GM18507 (cell line): ENCODE measurements around the gene C2.
"Not testable (repeated sequence)": the region's sequence is repeated elsewhere in the genome, so short reads cannot be mapped to it uniquely, and the experiment has no call there.

Experiments
- DNase-seq: peaks from one replicate; pipeline ENCODE4 v3.0.0; 2011; ENCODE audit warnings: low read depth; ENCODE audit not compliant: insufficient read length; ENCODE audit errors: extremely low spot score
- FAIRE-seq: peaks from 2 replicates; lab custom pipeline; 2011; peaks lifted over from hg19 to GRCh38; lab: Jason Lieb, UNC

C2 gene

DNA sequence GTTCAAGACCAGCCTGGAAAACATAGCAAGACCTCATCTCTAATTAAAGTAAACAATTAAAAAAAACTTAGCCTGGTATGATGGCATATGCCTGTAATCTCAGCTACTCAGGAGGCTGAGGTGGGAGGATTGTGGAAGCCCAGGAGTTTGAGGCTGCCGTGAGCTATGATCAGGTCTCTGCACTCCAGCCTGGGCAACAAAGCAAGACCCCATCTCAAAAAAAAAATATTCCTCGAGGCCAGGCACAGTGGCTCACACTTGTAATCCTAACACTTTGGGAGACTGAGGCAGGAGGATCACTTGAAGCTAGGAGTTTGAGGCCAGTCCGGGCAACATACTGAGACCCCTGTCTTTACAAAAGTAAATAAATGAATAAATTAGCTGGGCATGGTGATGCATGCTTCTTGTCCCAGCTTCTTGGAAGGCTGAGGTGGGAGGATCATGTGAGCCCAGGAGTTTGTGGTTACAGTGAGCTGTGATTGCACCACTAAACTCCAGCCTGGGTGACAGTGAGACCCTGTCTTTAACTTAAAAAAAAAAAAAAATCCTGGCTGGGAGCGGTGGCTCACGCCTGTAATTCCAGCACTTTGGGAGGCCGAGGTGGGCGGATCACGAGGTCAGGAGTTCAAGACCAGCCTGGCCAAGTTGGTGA is 9.3 kb upstream of the C2 start:
- FAIRE-seq (no peak), DNase-seq (no peak)

DNA sequence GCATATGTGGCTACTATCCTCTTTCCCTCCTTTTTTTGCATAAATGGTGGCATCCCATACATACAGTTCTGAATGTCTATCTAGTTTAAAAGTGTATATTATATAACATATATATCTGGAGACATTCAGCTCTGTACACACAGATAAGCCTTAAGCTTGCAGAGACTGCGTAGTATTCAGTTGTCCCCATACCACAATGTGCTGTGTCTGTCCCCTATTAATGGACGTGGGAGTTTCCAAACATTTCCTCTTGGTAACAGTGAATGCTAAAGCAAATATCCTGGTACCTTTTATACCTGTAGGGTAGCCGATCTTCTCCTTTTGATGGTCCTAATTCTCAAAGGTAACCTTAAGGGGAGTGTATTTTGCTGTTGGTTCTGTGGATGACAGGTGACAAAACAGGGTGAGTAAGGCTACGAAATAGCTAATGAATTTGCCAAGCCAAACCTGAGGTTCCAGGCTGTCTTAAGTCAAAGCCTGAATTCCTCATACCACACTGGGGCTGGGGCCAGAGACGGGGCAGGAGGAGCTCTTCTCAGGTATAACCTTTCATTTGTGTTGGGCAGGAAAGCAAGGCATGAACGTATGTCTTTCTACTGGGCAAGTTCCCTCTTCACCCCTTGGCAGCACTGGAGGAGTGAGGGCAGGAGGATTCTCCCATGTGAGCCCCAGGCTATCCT is 7.8 kb upstream of the C2 start:
- DNase-seq, result no peak
- FAIRE-seq, result no peak

DNA sequence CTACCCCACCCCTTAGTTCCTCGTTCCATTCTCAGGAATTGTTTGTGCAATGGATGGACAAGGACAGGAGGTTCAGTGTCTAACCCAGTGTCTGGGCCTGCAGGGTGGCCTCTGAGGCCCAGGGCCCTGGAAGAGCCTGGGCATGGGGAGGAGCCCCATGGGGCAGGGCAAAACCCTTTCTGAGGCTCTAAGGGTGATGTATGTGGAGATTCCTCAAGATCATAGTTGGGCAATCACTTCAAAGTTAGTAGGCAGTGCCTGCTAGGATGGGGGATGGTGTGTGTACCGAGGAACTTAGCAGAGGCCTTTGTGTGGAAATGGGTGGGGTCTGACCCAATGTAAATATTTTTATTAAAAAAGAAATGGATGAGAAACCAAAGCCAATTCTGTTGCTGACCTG is 6.7 kb upstream of the C2 start:
- FAIRE-seq, result no peak

DNA sequence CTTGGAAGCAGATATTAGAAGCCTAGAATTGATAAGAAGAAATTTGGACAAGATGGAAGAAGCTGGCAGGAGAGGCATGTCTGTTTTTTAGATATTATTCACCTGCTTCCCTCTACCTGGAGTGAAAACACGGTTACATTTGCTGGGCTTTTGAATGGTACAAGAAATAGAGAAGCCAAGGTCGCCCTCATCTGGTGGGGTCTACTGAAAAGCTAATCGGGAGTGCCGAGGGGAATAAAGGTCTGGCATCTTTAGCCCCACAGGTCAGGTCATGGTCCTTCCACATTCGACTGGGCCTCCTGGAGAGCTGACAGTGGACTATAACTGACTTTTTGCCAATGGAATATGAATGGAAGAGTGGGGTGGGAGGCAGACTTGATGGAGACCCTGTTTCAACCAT is 4.6 kb upstream of the C2 start:
- DNase-seq (no peak), FAIRE-seq (no peak)

More for the DNA sequence above, 6.7 kb upstream of the C2 start:
- no peak for DNase-seq

DNA sequence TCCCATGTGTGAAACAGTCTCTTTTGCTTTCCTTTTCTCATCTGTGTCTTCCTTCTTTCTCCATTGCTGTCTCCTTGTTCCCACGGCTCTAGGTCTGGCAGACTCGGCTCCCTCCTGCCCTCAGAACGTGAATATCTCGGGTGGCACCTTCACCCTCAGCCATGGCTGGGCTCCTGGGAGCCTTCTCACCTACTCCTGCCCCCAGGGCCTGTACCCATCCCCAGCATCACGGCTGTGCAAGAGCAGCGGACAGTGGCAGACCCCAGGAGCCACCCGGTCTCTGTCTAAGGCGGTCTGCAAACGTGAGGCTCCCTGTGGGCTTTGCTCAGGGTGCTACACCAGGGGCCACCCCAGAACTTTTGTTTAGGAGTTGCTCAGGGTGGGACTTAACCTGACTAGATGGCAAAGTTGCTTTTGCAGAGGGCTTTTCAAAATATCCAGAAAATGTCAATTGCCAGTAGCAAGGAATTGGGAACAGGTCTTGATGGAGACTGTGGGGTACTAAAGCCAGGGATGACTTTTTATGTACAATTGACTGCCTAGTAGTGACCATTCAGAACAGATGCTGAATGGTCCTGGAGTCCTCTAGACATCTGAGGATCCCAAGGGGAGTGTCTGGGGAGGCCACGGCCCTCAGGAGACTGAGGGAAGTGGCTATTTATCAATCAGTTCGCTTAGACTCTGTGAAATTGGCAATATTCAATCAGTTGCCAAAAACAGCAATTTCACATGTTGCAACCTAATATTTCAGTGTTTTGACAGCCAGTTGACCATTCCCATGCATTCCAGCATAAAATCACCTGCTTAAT is 550 bp downstream of the C2 start:
- FAIRE-seq, result no peak
- no peak for DNase-seq

DNA sequence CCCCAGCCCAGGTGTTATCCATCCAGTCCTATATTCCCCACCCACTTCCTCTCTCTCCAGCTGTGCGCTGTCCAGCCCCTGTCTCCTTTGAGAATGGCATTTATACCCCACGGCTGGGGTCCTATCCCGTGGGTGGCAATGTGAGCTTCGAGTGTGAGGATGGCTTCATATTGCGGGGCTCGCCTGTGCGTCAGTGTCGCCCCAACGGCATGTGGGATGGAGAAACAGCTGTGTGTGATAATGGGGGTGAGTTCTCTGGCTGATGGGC is 1.1 kb downstream of the C2 start:
- DNase-seq, result no peak
- no peak for FAIRE-seq

DNA sequence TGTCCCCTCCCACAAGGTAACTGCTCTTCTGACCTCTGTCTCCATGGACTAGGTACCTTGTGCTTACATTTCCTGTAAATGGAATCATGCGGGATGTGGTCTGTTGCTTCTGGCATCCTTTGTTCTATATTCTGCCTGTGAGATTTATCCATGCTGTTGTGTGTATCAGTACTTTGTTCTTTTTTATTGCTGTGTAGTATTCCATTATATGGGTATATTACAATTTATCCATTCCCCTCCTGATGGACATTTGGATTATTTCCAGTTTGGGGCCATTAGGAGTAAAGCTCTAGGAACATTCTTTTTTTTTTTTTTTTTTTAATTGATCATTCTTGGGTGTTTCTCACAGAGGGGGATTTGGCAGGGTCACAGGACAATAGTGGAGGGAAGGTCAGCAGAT is 3.4 kb downstream of the C2 start:
- FAIRE-seq, result no peak
- DNase-seq, result no peak

DNA sequence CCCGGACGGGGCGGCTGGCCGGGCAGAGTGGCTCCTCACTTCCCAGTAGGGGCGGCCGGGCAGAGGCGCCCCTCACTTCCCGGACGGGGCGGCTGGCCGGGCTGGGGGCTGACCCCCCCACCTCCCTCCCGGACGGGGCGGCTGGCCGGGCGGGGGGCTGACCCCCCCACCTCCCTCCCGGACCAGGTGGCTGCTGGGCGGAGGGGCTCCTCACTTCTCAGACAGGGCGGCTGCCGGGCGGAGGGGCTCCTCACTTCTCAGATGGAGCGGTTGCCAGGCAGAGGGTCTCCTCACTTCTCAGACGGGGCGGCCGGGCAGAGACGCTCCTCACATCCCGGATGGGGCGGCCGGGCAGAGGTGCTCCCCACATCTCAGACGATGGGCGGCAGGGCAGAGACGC is 4.6 kb downstream of the C2 start:
- not testable (repeated sequence) for DNase-seq, FAIRE-seq

DNA sequence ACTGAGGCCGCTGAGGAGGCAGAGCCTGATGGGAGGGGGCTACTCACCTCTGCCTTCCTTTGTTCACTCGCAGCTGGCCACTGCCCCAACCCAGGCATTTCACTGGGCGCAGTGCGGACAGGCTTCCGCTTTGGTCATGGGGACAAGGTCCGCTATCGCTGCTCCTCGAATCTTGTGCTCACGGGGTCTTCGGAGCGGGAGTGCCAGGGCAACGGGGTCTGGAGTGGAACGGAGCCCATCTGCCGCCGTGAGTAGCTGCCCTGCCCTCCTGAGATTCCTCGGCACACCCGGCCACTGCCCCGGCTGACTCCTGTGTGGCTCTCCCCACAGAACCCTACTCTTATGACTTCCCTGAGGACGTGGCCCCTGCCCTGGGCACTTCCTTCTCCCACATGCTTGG is 6.0 kb downstream of the C2 start:
- no peak for FAIRE-seq
- DNase-seq, result no peak

DNA sequence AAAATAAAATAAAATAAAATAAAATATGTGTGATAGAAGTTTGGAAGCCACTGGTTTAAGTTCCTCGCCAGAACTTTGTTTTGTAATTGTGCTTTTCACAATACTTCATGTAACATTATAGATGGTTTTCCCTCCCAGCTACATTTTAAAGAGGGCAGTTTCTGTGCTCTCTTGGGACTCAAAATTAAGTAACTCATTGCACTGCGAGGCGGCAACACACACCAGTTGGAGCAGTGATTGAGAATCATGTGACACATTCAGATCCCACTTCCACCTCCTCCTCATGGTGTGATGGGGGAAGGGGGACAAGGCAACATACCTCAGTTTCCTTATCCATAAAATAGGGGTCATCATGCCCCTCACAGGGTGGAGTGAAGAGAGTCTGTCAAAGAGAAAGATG is 7.5 kb downstream of the C2 start:
- no peak for FAIRE-seq

DNA sequence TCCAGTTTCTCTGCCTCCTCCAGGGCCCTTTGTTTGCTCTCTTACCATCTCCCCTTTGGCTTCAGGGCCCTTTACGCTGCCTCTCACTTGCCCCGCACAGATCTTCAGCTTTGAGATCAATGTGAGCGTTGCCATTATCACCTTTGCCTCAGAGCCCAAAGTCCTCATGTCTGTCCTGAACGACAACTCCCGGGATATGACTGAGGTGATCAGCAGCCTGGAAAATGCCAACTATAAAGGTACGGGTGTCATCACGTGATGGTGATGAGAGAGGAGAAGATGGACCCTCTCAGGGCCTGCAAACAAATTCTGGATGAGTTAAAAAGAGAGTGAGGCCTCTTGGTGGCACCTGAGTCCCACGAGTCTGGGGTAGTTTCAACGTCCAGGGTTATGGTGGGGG is 8.3 kb downstream of the C2 start:
- no peak for DNase-seq
- no peak for FAIRE-seq

More for the DNA sequence above, 7.5 kb downstream of the C2 start:
- no peak for DNase-seq

DNA sequence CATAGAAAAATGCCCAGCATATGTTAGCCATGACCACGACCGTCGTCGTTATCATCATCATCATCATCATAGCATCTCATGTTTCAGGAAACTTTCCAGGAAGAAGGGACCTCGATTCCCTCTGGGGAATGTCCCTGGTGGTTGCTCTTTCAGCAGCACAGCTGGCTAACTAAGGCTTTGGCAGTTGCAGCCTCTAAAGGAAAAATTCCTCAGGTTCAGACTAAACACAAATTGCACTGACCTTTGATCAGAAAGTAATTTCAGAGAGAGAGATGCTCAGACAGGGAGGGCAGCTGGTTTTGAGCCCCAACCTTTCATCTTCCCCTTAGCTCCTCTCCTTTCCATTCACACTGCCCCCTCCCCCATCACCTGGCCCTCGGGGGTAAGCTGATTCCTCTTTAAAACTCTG is 12.7 kb downstream of the C2 start:
- no peak for FAIRE-seq
- DNase-seq, result no peak

DNA sequence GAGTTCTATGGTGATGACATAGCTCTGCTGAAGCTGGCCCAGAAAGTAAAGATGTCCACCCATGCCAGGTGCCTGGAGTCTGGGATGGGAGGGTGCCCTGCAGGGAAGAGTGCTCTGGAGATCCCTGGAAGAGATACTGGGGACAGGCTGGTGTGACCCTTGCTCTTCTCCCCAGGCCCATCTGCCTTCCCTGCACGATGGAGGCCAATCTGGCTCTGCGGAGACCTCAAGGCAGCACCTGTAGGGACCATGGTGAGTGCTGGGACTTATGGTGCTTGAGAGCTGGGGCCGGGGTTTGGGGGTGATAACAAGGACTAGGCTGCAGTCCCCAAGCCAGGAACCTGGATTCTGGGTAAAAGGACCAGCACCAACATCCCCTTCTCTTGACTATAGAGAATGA is 16.2 kb downstream of the C2 start:
- FAIRE-seq (no peak), DNase-seq (no peak)

DNA sequence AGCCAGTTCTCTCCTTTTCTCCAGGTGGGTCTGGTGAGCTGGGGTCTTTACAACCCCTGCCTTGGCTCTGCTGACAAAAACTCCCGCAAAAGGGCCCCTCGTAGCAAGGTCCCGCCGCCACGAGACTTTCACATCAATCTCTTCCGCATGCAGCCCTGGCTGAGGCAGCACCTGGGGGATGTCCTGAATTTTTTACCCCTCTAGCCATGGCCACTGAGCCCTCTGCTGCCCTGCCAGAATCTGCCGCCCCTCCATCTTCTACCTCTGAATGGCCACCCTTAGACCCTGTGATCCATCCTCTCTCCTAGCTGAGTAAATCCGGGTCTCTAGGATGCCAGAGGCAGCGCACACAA is 17.6 kb downstream of the C2 start:
- no peak for DNase-seq
- FAIRE-seq, result no peak

DNA sequence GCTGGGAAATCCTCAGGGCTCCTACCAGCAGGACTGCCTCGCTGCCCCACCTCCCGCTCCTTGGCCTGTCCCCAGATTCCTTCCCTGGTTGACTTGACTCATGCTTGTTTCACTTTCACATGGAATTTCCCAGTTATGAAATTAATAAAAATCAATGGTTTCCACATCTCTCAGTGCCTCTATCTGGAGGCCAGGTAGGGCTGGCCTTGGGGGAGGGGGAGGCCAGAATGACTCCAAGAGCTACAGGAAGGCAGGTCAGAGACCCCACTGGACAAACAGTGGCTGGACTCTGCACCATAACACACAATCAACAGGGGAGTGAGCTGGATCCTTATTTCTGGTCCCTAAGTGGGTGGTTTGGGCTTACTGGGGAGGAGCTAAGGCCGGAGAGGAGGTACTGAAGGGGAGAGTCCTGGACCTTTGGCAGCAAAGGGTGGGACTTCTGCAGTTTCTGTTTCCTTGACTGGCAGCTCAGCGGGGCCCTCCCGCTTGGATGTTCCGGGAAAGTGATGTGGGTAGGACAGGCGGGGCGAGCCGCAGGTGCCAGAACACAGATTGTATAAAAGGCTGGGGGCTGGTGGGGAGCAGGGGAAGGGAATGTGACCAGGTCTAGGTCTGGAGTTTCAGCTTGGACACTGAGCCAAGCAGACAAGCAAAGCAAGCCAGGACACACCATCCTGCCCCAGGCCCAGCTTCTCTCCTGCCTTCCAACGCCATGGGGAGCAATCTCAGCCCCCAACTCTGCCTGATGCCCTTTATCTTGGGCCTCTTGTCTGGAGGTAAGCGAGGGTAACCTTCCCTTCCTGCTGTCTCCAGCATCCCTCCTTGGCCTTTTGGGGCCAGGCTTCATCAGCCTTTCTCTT is 18.2 kb downstream of the C2 start, which contains the start of gene CFB:
Gene CFB (plus strand): TSS at position 589 of the 863 bp plus-strand sequence. CDS start 127 bp downstream, at position 716.
- DNase-seq, result no peak
- FAIRE-seq, result no peak

DNA sequence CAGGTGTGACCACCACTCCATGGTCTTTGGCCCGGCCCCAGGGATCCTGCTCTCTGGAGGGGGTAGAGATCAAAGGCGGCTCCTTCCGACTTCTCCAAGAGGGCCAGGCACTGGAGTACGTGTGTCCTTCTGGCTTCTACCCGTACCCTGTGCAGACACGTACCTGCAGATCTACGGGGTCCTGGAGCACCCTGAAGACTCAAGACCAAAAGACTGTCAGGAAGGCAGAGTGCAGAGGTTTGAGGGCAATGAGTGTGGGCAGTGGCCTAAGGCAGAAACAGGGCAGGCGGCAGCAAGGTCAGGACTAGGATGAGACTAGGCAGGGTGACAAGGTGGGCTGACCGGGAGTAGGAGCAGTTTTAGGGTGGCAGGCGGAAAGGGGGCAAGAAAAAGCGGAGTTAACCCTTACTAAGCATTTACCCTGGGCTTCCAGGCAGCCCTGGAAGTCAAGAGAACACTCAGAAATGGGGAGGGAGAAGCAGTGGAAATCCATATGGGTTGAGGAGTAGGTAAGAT is 18.9 kb downstream of the C2 start:
- DNase-seq, result no peak
- FAIRE-seq, result no peak

DNA sequence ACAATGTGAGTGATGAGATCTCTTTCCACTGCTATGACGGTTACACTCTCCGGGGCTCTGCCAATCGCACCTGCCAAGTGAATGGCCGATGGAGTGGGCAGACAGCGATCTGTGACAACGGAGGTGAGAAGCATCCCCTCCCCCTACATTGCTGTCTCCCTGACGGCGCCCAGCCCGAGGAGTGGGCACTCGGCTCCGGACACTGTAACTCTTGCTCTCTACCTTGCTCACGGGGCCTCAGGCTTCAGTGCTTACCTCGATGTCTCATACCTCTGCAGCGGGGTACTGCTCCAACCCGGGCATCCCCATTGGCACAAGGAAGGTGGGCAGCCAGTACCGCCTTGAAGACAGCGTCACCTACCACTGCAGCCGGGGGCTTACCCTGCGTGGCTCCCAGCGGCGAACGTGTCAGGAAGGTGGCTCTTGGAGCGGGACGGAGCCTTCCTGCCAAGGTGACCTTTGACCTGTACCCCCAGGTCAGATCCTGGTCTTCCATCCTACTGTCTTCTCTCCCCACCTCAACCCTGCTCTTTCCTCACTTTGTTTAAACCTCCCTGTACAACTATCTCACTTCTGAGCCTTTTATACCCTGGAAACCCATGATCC is 19.7 kb downstream of the C2 start:
- no peak for DNase-seq
- no peak for FAIRE-seq

DNA sequence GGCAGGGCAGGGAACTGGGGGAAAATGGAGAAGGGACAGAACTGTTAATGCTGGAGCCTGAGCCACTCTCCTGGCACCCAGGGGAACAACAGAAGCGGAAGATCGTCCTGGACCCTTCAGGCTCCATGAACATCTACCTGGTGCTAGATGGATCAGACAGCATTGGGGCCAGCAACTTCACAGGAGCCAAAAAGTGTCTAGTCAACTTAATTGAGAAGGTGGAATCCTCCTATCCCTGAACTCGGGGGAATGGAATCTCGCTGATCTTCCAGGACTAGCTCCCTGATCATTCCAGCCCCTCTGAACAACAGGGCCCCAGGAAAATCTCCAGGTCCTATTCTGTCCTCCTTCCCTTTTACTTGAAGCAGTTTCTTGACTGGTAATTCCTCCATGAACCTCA is 20.3 kb downstream of the C2 start:
- FAIRE-seq (no peak), DNase-seq (no peak)

DNA sequence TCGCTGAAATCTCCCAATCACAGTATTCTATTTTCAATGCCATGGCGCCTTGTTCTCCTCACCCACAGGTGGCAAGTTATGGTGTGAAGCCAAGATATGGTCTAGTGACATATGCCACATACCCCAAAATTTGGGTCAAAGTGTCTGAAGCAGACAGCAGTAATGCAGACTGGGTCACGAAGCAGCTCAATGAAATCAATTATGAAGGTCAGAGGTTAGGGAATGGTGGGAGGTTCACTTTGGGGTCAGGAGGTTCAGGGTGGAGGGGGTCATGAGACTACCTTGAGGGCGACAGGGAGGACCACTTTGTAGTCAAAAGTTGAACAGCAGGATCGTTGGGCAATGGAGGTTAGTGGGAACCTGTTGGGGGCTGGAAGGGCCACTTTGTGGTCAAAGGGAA is 20.8 kb downstream of the C2 start:
- no peak for DNase-seq
- FAIRE-seq, result no peak
